NCI-H2107 (cell line): ENCODE results near the gene PDCD6IP.

Experiments
- DNase-seq: peaks from one replicate; lab custom pipeline; 2025; lab: John Stamatoyannopoulos, UW

PDCD6IP gene

GRCh38 chr3:33892655-33893054 is 94.2 kb downstream of the PDCD6IP start:
- DNase-seq: no peak

DNA sequence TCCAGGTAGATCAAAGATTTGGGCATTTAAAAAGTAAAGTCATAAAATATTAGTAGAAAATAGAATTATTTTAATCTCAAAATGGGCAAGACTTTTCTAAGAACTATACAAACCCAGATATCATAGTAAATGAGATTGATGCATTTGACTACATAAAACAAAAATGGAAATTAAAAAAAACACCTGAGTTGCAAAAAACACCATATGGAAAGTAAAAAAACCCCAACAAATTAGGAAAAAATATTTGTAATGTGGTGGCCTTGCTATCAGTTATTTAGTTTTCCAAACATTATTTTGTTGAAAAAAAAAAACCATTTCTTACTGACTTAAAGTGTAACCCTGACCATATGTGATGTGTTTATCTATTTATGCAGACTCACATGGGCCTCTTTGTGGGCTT is 97.2 kb downstream of the PDCD6IP start:
- no peak for DNase-seq

DNA sequence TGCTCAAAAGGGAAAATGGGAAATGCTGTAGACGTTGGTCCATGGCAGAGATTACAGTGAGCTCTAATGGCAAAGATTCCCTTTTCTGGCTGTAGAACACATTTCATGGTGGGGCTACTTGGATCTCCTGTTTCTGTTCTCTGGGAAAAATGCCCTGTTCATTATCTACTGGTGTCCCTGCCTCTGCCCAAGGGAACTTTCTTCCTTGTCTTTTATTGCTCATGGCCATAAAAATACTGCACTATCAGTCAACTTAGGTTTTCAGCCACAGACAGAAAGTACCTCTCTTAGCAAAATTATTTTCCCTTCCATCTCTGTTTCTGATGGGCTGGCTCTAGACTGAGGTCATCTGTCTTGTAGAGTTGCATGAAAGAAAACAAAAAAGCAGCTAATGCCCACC is 98.9 kb downstream of the PDCD6IP start:
- no peak for DNase-seq

DNA sequence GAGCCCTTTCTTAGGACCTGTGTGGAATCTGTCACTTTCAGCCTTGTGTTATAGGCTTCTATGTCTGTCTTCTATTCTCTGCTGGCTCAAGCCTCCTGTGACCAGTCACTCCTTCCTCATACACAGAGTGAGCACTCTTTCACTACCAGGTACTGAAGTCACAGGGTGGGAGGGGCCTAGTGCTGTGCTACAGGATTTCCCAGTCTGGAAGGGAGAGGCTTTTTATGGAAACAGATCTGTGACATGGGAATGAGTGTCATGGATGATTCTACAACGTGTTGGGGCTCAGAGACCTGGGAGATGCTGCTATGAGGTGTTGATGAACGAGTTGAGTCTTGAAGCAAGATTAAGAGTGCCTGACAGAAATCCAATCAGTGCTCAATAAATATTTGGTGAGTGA is 100.5 kb downstream of the PDCD6IP start:
- DNase-seq: no peak

- DNase-seq: no peak
Observed at GRCh38 chr3:33900440-33900808, 102.0 kb downstream of the PDCD6IP start.

DNA sequence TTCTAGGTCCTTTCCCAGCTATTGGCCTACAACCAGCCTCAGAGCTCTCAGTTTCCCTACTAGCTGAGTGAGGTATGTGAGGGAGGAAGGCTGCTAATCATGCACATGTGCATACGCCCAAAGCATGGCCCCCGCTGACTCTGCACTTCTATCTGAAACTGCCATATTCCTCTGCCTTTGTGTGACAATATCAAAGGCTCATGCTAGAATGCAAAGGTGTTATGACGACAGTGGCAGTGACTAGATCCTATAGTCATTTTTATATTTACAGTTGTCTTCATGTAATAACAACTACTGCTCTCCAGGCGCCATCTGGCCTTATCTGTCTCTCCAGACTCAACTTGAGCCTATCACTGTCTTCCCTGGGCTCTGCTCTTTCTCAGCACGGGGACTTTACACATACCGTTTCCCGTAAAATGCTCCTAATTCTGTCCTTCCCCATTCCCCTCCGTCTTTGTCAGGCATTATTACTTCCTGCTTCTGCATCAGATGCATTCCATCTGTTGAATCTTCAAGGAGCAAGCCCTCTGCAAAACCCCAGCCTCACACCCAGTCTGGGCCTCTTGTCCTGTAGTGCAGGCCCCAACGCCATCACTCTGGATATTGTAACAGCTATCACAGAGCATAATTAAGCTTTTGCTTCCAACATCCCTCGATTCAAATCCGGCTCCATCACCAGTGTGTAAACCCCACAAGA is 102.5 kb downstream of the PDCD6IP start:
- no peak for DNase-seq

DNA sequence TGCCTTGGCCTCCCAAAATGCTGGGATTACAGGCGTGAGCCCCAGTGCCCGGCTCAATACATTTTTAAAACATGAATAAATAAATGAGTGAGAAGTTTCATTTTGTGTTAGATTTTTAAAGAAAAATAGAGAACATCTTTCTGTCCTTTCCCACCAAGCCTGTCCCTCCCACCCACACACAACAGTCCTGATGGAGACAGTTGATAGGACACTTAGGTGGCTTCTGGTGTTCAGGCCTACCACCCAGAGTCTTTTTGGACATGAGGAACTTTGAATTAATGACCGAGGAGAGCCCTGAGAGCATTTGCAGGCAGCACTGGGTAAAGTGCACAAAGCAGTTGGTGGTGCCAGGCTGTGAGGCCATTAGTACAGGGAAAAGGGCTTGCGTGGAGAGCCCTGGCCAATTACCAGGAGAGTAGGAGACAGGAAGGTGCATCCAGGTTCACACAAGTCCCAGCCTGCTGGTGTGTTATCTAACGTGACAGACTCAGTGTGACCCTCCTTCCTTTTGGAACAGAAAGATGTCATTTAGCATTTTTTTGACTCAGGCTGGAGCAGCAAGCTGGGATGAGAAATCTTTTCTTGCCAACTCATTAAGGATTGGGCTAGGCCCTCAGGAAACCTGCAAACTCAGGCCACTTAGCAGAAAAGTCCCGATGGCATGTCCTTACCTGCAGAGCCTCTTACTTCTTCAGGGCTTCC is 103.6 kb downstream of the PDCD6IP start:
- no peak for DNase-seq

GRCh38 chr3:33904730-33905129 is 106.3 kb downstream of the PDCD6IP start:
- no peak for DNase-seq

DNA sequence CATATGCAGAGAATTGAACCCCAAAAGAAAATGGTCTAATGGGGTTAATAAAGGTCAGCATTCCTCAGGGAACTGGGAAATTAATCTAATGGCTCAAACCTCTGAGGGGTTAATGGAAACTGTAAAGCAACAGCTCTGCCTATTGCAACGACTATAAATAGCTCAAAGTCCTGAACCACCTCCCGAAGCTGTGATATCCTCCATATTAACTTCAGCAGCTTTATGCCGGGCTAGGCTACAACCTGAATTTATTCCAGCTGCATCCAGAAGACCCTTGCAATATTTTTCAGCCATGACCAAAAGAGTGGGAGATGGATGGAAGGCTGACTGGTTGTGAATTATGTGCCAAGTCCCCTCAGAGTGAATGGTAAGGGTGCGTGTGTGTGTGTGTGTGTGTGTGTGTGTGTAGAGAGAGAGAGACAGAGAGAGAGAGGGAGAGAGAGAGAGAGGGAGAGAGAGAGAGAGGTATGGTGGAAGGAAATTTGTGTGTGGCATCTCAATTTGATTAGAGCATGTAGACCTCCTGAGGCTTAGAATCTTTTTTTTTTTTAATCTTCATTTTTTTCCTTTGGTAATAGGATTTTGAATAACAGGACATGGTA is 109.9 kb downstream of the PDCD6IP start:
- DNase-seq: no peak

DNA sequence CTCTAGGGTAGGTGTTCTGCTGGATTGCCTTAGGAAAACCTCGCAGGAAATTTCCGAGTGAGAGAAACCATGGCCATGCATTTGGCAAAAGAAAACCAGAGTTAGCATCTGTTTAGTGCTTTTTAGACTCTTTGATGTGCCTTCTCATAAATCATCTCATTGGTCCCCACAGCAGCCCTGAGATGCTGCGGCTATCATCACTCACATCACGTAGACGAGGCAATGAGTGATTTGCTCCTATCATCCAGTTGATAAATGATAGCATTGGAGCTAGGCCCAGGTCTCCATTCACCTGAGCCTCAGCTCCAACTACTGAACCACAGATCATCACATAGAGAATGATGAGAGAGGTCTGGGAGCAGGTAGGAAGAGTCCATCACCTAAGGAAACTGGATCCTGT is 111.1 kb downstream of the PDCD6IP start:
- no peak for DNase-seq

- no peak for DNase-seq
Observed at GRCh38 chr3:33910031-33910430, 111.6 kb downstream of the PDCD6IP start.

- DNase-seq: no peak
Observed at GRCh38 chr3:33911525-33912322, 113.3 kb downstream of the PDCD6IP start.

- DNase-seq: no peak
Observed at GRCh38 chr3:33914212-33914611, 115.8 kb downstream of the PDCD6IP start.

- no peak for DNase-seq
Observed at GRCh38 chr3:33914731-33915379, 116.4 kb downstream of the PDCD6IP start.

DNA sequence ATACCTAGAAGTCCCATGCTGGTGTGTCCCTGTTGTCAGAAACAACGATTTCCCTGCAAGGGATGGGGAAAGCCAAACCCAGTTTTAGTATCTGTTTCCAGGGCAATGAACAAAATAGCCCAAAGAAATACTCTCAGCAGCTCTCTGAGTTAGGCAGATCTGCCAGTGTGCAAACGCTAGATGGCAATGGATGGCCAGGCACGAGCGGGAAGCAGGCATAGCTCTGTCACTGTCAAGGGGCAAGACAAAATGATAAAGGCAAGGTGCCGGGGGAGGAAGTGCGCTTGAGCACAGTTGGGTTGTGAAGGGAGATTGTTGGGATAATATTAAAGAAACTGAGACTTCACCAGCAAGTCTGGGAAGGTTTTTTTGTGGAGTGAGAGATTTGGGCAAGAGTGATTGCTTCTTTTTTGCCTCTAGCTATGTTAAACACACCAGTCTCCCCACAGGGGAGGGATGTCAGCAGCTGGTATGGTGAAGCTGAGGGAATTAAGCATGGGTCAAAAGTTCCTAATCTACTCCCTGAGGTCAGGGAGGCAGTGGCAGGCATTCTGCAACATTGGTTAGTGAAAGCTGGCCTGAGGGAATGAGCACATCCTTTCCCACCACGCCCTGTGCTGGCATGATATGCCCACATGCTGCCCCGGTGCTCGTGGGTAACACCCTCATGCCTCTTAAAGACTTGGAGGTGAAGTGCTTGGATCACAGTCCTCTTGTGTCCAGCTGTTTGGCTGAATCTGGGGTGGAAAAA is 117.5 kb downstream of the PDCD6IP start:
- DNase-seq: no peak

DNA sequence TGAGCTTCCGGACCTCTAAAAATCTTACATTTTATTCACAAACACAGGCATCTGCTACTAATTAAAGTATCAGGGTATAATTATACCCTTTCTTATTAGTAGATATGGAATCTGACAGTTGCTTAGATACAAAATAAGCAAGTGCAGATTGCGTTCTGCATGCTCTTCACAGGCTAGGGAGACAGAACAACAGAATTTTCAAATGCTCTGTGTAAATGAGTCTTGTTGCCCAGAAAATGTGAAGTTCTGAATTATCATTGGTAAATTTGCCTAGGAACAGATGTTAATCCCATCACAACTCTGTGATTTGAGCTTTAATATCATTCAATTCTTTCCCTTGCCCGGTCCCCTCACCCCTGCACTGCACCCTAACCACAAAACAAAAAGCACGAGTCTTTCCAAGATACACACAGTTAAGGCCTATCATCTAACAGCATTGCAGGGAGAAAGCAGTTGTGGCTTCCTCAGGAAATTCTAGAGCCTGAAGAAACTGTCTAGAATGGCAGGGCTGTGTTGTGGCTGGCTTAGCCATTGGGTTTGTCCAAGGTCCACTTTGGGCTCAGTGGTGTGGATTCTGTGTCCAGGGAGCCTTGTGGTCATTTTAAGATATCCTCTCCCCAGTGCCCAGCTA is 119.8 kb downstream of the PDCD6IP start:
- no peak for DNase-seq
